Measurements from ENCODE around the gene PPP1R3G. TPM values are rescaled to one million over a fixed set of nuclear protein-coding genes. Genes with fewer than 3 reads are reported as not detected.

The PPP1R3G gene
- total RNA-seq, 1 donor, result 1.3 TPM

GRCh38 chr6:5126214-5126613 is 41.1 kb downstream of the PPP1R3G start:
- H3K4me3 ChIP-seq (ENCODE audit: low read depth, low read length), result no peak overlapping the region
- no peak for TF ChIP-seq CTCF (IDR thresholded peaks at IDR 0.05; ENCODE audit: insufficient read depth, low read depth, low read length)
- DNase-seq (ENCODE audit: low read depth), result peak; percentile 59

GRCh38 chr6:5127106-5127687 is 42.1 kb downstream of the PPP1R3G start:
- TF ChIP-seq CTCF (IDR thresholded peaks at IDR 0.05; ENCODE audit: insufficient read depth, low read depth, low read length), result no peak

GRCh38 chr6:5128351-5128750 is 43.2 kb downstream of the PPP1R3G start:
- no peak for TF ChIP-seq CTCF (IDR thresholded peaks at IDR 0.05; ENCODE audit: insufficient read depth, low read depth, low read length)
- DNase-seq (ENCODE audit: low read depth), result no peak
- no peak overlapping the region for H3K4me3 ChIP-seq (ENCODE audit: low read depth, low read length)

More at GRCh38 chr6:5127106-5127687, 42.1 kb downstream of the PPP1R3G start:
- no peak for DNase-seq (ENCODE audit: low read depth)
- no peak overlapping the region for H3K4me3 ChIP-seq (ENCODE audit: low read depth, low read length)

GRCh38 chr6:5130135-5130866 is 45.2 kb downstream of the PPP1R3G start:
- no peak overlapping the region for H3K4me3 ChIP-seq (ENCODE audit: low read depth, low read length)
- no peak for DNase-seq (ENCODE audit: low read depth)
- no peak for TF ChIP-seq CTCF (IDR thresholded peaks at IDR 0.05; ENCODE audit: insufficient read depth, low read depth, low read length)

GRCh38 chr6:5132731-5133130 is 47.6 kb downstream of the PPP1R3G start:
- peak; percentile 94 for DNase-seq (ENCODE audit: low read depth)
- H3K4me3 ChIP-seq (ENCODE audit: low read depth, low read length), result no peak overlapping the region
- no peak for TF ChIP-seq CTCF (IDR thresholded peaks at IDR 0.05; ENCODE audit: insufficient read depth, low read depth, low read length)

GRCh38 chr6:5133943-5134342 is 48.8 kb downstream of the PPP1R3G start:
- no peak for TF ChIP-seq CTCF (IDR thresholded peaks at IDR 0.05; ENCODE audit: insufficient read depth, low read depth, low read length)
- H3K4me3 ChIP-seq (ENCODE audit: low read depth, low read length), result no peak overlapping the region
- no peak for DNase-seq (ENCODE audit: low read depth)
